SK-N-SH treated with all-trans-retinoic acid at 6 μM for 48 hours (cell line): Measurements from ENCODE around the gene SDR42E1.

Source experiments
- ATAC-seq: fragments of 200-7000 bp; cut with Tn5 transposase; 3 replicates; pipeline ENCODE4 v1.9.1; 2020; ENCODE audit warnings: mild to moderate bottlenecking, moderate library complexity
- ARNTL ChIP-seq: fragments of 450-650 bp; formaldehyde crosslinking; IDR thresholded peaks from 2 replicates; pipeline ENCODE4 v1.5.0; 2020; ENCODE audit warnings: low read depth, mild to moderate bottlenecking, moderate library complexity, borderline replicate concordance
- BACH2 ChIP-seq: fragments of 250-450 bp; sonication (Bioruptor Pico); IDR thresholded peaks from 2 replicates; pipeline ENCODE4 v1.9.0; 2021; ENCODE audit warnings: mild to moderate bottlenecking, borderline replicate concordance
- CSDC2 ChIP-seq: fragments of 250-450 bp; sonication (Bioruptor Pico); IDR thresholded peaks from 2 replicates; pipeline ENCODE4 v1.5.0; 2020; ENCODE audit warnings: mild to moderate bottlenecking, moderate library complexity
- ESRRG ChIP-seq: fragments of 250-450 bp; sonication (Bioruptor Pico); IDR thresholded peaks from 2 replicates; pipeline ENCODE4 v1.6.1; 2021; ENCODE audit warnings: mild to moderate bottlenecking
- GLIS3 ChIP-seq: fragments of 250-450 bp; sonication (Bioruptor Pico); IDR thresholded peaks from 2 replicates; pipeline ENCODE4 v1.5.0; 2020; ENCODE audit warnings: mild to moderate bottlenecking, moderate library complexity
- ISL1 ChIP-seq: fragments of 250-450 bp; sonication (Bioruptor Pico); IDR thresholded peaks from 2 replicates; pipeline ENCODE4 v2.1.2; 2022; ENCODE audit warnings: mild to moderate bottlenecking, moderate library complexity
- OSR1 ChIP-seq: fragments of 250-450 bp; sonication (Bioruptor Pico); IDR thresholded peaks from 2 replicates; pipeline ENCODE4 v1.8.0; 2022; ENCODE audit warnings: moderate library complexity, mild to moderate bottlenecking, inconsistent platforms
- POU6F1 ChIP-seq: fragments of 250-450 bp; sonication (Bioruptor Pico); IDR thresholded peaks from 2 replicates; pipeline ENCODE4 v1.8.0; 2021; ENCODE audit warnings: low read depth, mild to moderate bottlenecking, moderate library complexity, borderline replicate concordance
- PPARA ChIP-seq: fragments of 250-450 bp; sonication (Bioruptor Pico); IDR thresholded peaks from 2 replicates; pipeline ENCODE4 v1.5.0; 2020; ENCODE audit warnings: mild to moderate bottlenecking, borderline replicate concordance
- RARB ChIP-seq: fragments of 250-450 bp; sonication (Bioruptor Pico); IDR thresholded peaks from 2 replicates; pipeline ENCODE4 v1.8.0; 2021; ENCODE audit warnings: mild to moderate bottlenecking, moderate library complexity
- SNAI2 ChIP-seq: fragments of 250-450 bp; sonication (Bioruptor Pico); IDR thresholded peaks from 2 replicates; pipeline ENCODE4 v1.5.0; 2020; ENCODE audit warnings: mild to moderate bottlenecking, moderate library complexity
- TCF4 ChIP-seq: fragments of 250-450 bp; sonication (Bioruptor Pico); IDR thresholded peaks from 2 replicates; pipeline ENCODE4 v1.8.0; 2021; ENCODE audit warnings: mild to moderate bottlenecking, moderate library complexity, borderline replicate concordance
- TOX ChIP-seq: fragments of 250-450 bp; sonication (Bioruptor Pico); IDR thresholded peaks from 2 replicates; pipeline ENCODE4 v1.8.0; 2021; ENCODE audit warnings: mild to moderate bottlenecking, moderate library complexity, borderline replicate concordance
- TSHZ2 ChIP-seq: fragments of 250-450 bp; sonication (Bioruptor Pico); IDR thresholded peaks from 2 replicates; pipeline ENCODE4 v1.5.0; 2020; ENCODE audit warnings: mild to moderate bottlenecking, moderate library complexity
- ZFP3 ChIP-seq: fragments of 250-450 bp; sonication (Bioruptor Pico); IDR thresholded peaks from 2 replicates; pipeline ENCODE4 v1.5.0; 2020; ENCODE audit warnings: mild to moderate bottlenecking, moderate library complexity
- ZFP30 ChIP-seq: fragments of 450-650 bp; formaldehyde crosslinking; IDR thresholded peaks from 2 replicates; pipeline ENCODE4 v1.5.0; 2022; ENCODE audit warnings: mild to moderate bottlenecking, moderate library complexity
- ZNF565 ChIP-seq: fragments of 450-650 bp; formaldehyde crosslinking; conservative IDR thresholded peaks from 2 replicates; pipeline ENCODE4 v1.5.0; 2020; ENCODE audit warnings: low read depth, mild to moderate bottlenecking, moderate library complexity
- ZNF70 ChIP-seq: fragments of 450-650 bp; formaldehyde crosslinking; IDR thresholded peaks from 2 replicates; pipeline ENCODE4 v1.5.0; 2020; ENCODE audit warnings: mild to moderate bottlenecking, moderate library complexity
- ZNF8 ChIP-seq: fragments of 450-650 bp; formaldehyde crosslinking; IDR thresholded peaks from 2 replicates; pipeline ENCODE4 v1.5.0; 2020; ENCODE audit warnings: mild to moderate bottlenecking, moderate library complexity
- TF ChIP-seq, protein P1 (sequence below): fragments of 250-450 bp; sonication (Bioruptor Pico); IDR thresholded peaks from 2 replicates; pipeline ENCODE4 v1.5.1; 2020; ENCODE audit warnings: low read depth, mild to moderate bottlenecking, moderate library complexity
- TF ChIP-seq, protein P2 (sequence below): fragments of 250-450 bp; sonication (Bioruptor Pico); IDR thresholded peaks from 2 replicates; pipeline ENCODE4 v1.8.0; 2020; ENCODE audit warnings: mild to moderate bottlenecking, moderate library complexity, borderline replicate concordance
- TF ChIP-seq, protein P3 (sequence below): fragments of 250-450 bp; sonication (Bioruptor Pico); IDR thresholded peaks from 2 replicates; pipeline ENCODE4 v1.5.1; 2021; ENCODE audit warnings: mild to moderate bottlenecking, moderate library complexity

The SDR42E1 gene

GRCh38 chr16:82042144-82042543, 30.9 kb upstream of the SDR42E1 start:
- no peak for ATAC-seq
- TF ChIP-seq GLIS3 (no peak), SNAI2 (CRISPR knock-in tag) (no peak), ZNF565 (CRISPR knock-in tag) (no peak), POU6F1 (CRISPR knock-in tag) (no peak), PPARA (CRISPR knock-in tag) (no peak), TSHZ2 (CRISPR knock-in tag) (no peak), RARB (no peak), ZFP30 (CRISPR knock-in tag) (no peak), ISL1 (CRISPR knock-in tag) (no peak), TCF4 (CRISPR knock-in tag) (no peak), ESRRG (CRISPR knock-in tag) (no peak)
- TF ChIP-seq, protein P1, sequence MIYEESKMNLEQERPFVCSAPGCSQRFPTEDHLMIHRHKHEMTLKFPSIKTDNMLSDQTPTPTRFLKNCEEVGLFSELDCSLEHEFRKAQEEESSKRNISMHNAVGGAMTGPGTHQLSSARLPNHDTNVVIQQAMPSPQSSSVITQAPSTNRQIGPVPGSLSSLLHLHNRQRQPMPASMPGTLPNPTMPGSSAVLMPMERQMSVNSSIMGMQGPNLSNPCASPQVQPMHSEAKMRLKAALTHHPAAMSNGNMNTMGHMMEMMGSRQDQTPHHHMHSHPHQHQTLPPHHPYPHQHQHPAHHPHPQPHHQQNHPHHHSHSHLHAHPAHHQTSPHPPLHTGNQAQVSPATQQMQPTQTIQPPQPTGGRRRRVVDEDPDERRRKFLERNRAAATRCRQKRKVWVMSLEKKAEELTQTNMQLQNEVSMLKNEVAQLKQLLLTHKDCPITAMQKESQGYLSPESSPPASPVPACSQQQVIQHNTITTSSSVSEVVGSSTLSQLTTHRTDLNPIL (CRISPR knock-in tag), result no peak
- TF ChIP-seq, protein P2, sequence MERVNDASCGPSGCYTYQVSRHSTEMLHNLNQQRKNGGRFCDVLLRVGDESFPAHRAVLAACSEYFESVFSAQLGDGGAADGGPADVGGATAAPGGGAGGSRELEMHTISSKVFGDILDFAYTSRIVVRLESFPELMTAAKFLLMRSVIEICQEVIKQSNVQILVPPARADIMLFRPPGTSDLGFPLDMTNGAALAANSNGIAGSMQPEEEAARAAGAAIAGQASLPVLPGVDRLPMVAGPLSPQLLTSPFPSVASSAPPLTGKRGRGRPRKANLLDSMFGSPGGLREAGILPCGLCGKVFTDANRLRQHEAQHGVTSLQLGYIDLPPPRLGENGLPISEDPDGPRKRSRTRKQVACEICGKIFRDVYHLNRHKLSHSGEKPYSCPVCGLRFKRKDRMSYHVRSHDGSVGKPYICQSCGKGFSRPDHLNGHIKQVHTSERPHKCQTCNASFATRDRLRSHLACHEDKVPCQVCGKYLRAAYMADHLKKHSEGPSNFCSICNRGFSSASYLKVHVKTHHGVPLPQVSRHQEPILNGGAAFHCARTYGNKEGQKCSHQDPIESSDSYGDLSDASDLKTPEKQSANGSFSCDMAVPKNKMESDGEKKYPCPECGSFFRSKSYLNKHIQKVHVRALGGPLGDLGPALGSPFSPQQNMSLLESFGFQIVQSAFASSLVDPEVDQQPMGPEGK, result no peak
- TF ChIP-seq, all 23 proteins: peak for 0

DNA sequence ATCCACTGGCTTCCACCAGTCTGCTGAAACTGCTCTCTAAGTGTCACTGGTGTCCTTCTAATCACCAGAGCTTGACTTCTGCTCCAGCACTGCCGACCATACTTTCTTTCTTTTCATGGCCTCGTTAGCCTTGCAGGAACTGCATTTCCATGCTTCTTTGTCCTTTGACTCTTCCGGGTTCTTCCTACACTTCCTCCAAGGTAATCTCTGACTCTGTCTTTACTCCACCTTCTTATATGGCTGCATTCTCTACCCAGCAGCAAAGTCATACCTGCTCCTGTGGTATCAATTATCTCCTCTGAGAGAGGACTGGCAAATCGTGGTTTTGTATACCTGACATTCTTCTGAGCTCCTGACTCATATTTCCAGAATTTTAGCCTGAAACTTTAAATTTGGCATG, 30.3 kb upstream of the SDR42E1 start:
- no peak for ATAC-seq
- TF ChIP-seq RARB (no peak), CSDC2 (no peak), ZNF8 (no peak), BACH2 (no peak), ZFP3 (CRISPR knock-in tag) (no peak), TSHZ2 (CRISPR knock-in tag) (no peak), ESRRG (CRISPR knock-in tag) (no peak)

- no peak for ATAC-seq
- TF ChIP-seq, protein P3, sequence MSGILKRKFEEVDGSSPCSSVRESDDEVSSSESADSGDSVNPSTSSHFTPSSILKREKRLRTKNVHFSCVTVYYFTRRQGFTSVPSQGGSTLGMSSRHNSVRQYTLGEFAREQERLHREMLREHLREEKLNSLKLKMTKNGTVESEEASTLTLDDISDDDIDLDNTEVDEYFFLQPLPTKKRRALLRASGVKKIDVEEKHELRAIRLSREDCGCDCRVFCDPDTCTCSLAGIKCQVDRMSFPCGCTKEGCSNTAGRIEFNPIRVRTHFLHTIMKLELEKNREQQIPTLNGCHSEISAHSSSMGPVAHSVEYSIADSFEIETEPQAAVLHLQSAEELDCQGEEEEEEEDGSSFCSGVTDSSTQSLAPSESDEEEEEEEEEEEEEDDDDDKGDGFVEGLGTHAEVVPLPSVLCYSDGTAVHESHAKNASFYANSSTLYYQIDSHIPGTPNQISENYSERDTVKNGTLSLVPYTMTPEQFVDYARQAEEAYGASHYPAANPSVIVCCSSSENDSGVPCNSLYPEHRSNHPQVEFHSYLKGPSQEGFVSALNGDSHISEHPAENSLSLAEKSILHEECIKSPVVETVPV (CRISPR knock-in tag), result no peak
- TF ChIP-seq GLIS3 (no peak), TSHZ2 (CRISPR knock-in tag) (no peak), ZNF70 (CRISPR knock-in tag) (no peak), ZNF8 (no peak), PPARA (CRISPR knock-in tag) (no peak), ISL1 (CRISPR knock-in tag) (no peak), OSR1 (CRISPR knock-in tag) (no peak), CSDC2 (no peak), TOX (no peak), TCF4 (CRISPR knock-in tag) (no peak), SNAI2 (CRISPR knock-in tag) (no peak), ZFP3 (CRISPR knock-in tag) (no peak), RARB (no peak), ESRRG (CRISPR knock-in tag) (no peak), ZFP30 (CRISPR knock-in tag) (no peak), ARNTL (CRISPR knock-in tag) (no peak), ZNF565 (CRISPR knock-in tag) (no peak)
These were observed 29.0 kb upstream of the SDR42E1 start for GRCh38 chr16:82040296-82040695.
